ENCODE results near the gene TRPM3. TPM values are rescaled to one million over a fixed set of nuclear protein-coding genes. Genes with fewer than 3 reads are reported as not detected.

Gene TRPM3
- total RNA-seq, 2 experiments from 2014 or later = not detected

DNA sequence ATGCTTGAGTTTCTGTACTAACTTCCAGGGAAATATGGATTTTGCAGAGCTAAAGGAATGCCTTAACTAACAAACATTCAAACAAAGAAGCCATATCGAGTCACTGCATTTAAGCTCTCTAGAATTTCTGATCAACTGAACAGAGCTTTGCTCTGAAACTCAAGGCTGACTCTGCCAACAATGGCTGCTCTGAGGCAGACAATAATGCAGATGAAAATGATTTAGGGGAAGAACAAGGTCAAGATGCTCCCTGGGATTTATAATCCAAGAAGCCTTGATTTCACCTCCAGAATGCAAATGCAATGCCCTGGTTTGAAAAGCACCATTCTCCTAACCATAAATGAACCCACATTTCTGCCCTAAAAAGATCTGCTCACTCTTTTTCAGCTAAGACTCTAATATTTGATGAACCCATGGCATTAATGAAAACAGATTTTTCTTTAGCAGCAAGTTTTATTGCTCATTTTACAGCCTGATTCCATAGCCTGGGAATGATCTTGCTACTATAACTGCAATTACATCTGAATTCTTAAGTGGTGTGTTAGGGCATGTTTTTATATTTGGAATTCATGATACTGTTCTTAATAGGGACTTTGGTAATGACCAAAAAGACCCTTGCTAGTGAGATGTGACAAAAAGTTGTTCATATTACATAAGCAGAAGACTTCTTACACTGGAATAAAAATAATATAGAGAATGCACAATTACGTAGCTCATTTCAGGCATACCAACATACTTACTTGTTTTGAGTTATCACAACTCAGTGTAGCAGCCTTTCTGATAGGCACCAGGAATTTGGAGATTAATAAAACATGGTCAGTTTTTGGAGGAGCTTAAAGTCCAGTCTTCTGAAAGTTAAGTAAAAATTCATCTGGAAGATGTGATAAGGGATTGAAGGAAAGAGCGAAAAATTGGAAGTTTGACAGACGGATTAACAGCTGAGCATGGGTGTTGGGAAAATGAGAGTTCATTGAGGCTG lies 169.4 kb downstream of the TRPM3 start:
- CTCF ChIA-PET = no interaction called here
- POLR2A ChIA-PET = no interaction called here

DNA sequence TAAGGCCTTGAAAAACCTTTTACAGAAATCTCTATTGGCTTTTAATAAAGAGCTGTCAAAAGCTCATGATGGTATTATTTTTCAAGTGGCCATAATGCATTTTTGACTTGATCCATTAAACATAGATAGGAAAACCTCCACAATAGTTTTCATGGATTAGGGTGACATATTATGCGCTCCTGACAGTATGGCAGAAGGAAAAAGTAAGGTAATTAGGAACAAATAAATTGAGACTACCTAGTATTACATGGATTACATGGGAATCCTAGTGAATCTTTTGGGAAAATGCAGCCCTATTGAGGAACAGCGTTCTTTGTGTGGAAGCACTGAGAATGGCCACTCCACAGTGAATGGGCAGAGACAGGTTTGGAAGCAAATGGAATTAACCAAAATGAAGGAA lies 171.2 kb downstream of the TRPM3 start:
- POLR2A ChIA-PET = no interaction called here
- CTCF ChIA-PET = no interaction called here

DNA sequence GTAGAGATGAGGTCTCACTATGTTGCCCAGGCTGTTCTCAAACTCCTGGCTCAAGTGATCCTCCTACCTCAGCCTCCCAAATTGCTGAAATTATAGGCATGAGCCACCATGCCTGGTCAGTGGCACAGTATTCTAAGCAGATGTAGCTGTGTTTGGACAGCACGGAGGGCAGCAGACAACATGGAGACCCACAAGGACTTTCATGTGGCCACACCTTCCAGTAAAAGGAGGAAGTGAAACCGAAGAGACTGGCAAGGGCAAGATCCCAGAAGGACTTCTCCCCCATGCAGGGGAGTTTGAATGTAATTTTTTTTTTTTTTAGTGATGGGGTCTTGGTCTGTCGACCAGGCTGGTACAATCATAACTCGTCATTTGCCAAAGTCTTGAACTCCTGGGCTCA lies 172.2 kb downstream of the TRPM3 start:
- ChIA-PET CTCF (no interaction called here), POLR2A (no interaction called here)

DNA sequence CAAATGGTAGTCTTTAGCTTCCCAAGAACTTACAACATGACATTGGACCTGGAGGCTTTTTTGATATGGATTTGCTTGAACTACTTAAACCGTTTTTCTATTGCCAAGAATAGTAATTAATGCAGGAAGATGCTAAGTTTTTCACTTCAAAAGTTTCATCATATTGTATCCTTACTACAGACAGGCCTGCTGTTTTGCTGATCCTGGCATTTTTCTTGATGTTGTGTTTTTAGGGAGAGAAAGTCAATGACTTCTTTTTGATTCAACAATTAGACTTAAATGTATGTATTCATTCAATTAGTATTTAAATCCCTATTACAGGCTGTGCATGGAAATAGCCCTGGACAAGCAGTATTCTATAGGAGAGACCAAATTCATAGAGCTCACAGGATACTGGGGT lies 172.7 kb downstream of the TRPM3 start:
- CTCF ChIA-PET = no interaction called here

DNA sequence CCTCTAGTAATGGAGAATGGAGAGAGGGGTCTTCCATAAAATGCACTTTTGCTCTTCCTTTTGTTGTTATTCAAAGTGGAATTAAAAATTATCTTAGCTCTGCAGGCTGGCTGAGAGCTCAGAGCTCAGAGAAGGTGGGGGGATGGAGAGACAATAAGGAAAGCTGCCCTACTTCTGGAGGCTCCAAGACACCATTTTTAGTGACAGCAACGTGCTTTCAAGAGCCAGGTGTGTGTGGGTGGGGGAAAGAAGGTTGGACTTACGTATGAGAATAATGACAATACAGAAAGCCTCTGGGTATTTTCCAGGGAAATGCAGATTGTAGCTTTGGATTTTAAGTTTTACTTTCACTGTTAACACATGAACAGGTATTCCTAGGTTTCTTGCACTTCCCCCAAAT lies 173.9 kb downstream of the TRPM3 start:
- POLR2A ChIA-PET = no interaction called here

More for the DNA sequence above, 172.7 kb downstream of the TRPM3 start:
- POLR2A ChIA-PET = no interaction called here

DNA sequence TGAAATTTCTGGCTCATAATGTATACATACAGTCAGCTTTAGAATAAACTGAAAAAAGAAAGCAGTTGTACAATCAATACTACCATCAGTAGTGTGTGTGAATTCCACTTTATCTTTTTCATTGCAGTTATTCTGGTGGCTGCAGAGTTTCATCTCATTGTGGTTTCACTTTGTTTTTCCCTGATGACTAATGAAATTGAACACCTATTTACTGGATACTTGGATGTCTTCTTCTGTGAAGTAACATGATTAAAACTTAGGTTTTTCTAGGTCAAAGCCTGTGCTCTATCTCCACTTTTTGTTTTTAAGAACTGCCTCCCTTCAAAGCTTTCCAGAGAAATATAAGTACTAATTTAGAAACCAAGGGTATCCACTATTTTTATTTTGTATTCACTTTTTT lies 174.3 kb downstream of the TRPM3 start:
- POLR2A ChIA-PET = no interaction called here
- CTCF ChIA-PET = no interaction called here

More for the DNA sequence above, 173.9 kb downstream of the TRPM3 start:
- CTCF ChIA-PET = no interaction called here

DNA sequence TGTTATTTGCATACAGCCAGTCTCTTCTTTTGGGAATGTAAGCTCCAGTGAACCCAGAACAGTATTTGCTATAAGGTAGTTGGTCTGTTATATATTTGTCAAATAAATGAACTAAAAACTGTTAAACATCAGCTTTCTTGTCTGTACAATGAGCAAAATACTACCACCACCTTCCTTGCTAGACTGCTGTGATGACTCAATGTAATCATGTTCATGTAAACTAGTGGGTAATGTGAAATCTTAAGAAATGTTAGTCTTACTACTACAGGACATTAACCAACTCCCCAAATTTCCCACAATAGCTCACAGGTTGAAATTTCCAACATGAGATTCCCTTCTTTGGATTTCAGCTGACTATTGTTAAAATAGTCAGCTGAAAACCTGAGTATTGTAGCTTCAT lies 176.1 kb downstream of the TRPM3 start:
- POLR2A ChIA-PET = no interaction called here
- CTCF ChIA-PET = interaction anchor here (1.2 kb wide), 1 partner anchor 44 kb away, joined by 3 read pairs; no protein-coding TSS in a partner anchor

DNA sequence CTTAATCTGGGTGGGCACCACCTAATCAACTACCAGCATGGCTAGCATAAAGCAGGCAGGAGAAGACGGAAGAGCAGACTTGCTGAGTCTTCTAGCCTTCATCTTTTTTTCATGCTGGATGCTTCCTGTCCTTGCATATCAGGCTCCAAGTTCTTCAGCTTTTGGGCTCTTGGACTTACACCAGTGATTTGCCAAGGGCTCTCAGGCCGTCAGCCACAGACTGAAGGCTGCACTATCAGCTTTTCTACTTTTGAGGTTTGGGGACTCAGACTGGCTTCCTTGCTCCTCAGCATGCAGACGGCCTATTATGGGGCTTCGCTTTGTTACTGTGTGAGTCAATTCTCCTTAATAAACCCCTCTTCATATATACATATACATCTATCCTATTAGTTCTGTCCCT lies 180.2 kb downstream of the TRPM3 start:
- POLR2A ChIA-PET = no interaction called here
- CTCF ChIA-PET = no interaction called here

DNA sequence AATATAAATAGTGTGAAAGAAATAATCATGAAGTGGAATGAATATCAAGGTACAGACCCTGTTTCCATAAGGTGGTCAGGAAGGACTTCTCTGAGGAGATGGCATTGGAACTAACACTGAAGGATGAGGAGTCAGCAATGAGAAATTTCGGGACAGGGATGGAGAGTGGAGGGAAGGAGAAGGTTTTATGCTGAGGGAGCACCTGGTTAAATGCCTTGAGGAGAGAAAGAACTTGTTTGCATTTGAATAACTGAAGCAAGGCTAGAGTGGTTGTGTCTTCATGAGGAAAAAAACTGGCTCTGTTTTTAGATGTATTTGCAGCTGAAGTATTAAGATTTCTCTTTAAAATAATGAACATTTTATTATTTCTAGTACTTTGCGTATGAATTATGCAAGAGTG lies 180.8 kb downstream of the TRPM3 start:
- ChIA-PET CTCF (no interaction called here), POLR2A (no interaction called here)

DNA sequence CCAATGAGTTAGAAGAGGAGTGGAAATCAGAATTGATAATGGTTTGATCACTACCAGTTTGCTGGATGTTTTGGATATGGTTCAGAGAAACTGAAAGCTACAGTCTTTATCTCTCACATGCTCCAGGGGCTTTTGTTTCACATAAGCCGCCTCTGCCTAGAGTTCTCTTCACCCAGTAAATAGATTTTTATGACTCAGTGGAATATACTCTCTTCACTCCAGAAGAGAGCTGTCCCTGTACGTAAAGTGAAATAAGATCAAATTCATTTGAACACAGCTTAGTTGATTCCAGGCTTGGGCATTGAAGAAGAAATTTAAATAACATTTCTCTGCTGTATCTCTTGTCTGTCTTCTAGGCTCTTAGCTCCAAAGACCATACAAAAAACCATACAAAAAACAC lies 184.9 kb downstream of the TRPM3 start:
- POLR2A ChIA-PET = no interaction called here

DNA sequence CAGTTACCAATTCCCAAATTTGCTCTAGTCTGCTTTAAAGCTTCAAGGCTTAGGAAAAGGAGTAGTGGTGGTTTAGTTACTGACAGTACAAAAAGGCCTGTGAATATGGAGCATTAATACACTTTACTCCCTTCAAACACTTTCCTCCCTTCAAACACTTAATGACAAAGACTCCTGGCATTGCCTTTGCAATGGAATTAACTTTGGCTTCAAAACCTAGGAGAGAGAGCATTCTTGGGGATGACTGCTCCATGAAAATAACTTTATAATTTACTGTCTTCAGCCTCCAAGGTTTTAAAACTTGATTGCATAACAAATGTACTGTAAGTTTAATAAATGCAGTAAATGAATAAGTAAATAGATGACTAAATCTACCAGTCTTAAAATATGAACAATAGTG lies 185.6 kb downstream of the TRPM3 start:
- POLR2A ChIA-PET = no interaction called here
- CTCF ChIA-PET = no interaction called here

More for the DNA sequence above, 184.9 kb downstream of the TRPM3 start:
- CTCF ChIA-PET = no interaction called here

DNA sequence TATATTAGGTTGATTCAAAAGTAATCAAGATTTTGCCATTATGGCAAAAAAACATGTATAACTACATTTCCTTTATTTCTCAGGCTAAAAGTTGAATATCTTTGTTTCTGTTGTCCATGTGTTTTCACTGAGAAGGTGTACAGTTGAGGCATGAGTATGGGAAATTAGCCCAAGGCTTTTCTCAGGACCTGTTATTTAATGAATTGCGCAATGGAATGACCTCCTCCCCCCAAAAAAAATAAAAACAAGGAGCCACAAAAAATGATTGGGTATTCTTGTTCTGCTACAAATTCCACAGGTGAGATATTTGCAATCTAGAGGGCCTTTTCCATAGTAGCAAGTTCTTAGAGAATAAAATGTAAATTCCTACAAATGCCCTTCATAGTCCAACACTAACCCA lies 186.8 kb downstream of the TRPM3 start:
- ChIA-PET CTCF (no interaction called here), POLR2A (no interaction called here)

DNA sequence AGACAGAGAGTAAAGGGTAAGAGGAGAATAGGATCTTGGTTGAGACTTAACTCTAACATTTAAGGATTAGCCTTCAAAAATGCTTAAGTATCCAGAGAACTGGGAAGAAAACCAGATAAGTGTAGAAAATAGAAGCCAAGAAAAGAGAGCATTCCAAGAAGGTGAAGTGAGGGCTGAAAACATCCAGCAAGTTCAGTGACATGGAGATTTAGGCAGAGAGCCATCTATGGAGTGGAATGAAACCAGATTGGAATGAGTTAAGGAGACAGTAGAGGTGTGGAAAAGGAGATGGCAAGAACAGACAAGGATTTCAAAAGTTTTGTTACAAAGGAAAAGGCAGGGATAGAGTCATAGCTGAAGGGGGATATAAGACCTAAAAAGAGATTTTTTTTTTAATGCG lies 188.1 kb downstream of the TRPM3 start:
- POLR2A ChIA-PET = no interaction called here

DNA sequence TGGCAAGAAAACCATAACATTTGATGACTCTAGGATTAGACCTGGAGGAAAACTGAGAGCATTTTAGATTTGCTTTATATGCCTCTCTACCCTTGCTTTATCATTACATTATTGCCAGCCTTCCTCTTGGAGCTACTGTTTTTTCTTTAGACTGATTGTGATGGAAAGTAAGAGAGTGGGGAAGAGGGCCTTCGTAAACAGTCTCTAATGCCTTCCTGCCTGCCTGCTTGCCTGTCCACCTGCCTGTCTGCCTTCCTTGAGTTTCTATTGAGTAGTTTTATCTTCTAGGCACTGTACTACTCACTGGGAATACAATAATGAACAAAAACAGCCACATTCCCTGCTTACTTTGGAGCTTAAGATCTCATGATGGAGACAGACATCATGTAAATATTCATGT lies 189.3 kb downstream of the TRPM3 start:
- ChIA-PET CTCF (no interaction called here), POLR2A (no interaction called here)

More for the DNA sequence above, 188.1 kb downstream of the TRPM3 start:
- CTCF ChIA-PET = no interaction called here

DNA sequence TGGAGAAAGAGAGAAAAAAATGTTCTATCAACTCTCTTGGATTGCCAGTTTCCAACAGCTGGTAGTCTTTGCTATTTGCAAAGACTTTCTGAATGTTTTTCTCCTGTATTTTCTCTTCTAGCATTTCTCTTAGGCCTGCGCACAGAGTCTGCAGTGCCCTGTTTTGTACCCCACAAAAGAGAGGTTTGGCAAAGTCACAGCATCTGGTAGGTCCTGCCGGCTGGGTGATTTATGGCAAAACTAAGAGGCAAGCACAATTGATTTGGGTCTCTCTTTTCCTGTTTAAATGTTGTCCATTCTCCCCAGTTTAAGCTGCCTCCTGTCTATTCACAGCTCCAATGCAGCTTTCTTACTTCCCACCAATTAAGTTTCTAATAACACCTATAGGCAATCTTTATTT lies 193.9 kb downstream of the TRPM3 start:
- ChIA-PET CTCF (no interaction called here), POLR2A (no interaction called here)

DNA sequence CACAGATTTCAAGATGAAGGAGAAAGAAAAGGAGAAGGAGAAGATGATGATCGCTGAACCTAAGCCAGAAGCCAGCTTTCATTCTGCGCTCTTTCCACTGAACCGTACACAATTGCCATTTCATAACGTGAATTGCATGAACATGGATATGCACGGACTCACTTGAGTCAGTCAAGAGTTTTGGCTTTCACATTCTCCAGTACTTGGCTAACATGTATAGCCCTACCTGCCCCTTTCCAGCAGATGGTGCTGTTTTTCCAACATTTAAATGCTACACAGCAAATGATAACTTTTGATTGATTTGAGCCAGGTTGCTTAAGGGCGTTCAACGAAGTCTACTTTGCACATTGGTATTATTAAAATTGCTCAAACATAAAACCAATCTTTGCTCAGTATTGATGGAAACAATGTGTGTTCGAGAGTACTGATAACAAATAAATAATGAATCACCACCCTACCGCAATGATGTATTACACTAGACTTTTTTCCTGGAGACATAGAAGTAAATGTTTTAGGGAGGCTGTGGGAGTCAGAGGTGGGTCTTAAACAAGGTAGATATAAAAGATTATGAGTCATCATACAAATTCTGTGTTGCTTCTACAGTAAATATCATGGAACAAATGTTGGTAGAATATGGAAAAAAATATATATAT lies 196.4 kb downstream of the TRPM3 start:
- ChIA-PET CTCF (no interaction called here), POLR2A (no interaction called here)

DNA sequence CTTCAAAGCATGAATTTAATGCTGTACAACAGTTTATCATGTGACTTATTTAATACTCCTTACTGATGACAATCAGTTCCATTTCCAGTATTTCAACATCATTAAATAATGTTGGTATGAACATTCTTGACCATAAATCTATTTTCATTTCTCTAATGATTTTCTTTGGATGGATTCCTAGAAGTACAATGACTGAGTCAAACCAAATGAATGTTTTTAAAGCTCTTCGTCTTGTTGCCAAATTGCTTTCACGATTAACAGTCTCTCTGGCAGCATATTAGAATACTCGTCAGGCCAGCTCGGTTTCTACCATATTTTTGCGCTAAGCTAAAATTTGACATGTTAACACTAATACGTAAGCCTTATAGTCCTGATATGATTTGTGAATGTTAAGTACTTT lies 197.0 kb downstream of the TRPM3 start:
- CTCF ChIA-PET = no interaction called here

DNA sequence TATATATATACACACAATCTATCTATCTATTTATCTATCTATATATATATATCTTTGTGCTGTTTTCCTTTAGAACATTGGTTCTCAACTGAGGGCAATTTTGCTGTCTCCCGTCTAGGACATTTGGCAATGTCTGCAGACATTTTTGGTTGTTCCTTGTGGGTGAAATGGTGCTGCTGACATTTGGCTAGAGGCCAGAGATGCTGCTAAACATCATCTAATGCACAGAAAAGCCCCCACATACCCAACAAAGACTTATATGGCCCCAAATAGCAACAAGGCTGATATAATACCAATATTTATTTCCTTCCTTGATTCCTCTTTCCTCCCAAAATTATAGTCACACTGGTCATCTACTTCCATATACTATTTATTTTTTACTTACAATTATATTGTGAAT lies 197.5 kb downstream of the TRPM3 start:
- ChIA-PET POLR2A (no interaction called here), CTCF (no interaction called here)

More for the DNA sequence above, 197.0 kb downstream of the TRPM3 start:
- POLR2A ChIA-PET = no interaction called here

DNA sequence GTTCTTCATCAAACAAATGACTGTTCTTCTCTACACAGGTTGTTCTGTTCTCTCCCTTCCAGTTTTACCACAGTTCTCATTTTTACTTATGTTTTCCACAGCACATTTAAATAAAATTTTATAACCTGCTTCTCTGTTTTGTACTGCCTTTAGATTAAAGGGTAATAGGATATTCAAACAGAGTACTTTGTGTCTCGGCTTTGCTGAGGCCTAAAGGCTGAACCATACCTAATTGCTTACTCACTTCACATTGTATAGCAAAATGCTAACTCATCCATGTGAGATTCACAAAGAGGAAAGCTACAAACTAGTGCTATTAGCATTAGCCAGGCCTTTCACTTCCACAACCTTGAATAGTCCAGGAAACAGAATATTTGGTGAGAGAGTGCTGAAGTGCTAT lies 200.3 kb downstream of the TRPM3 start:
- ChIA-PET CTCF (no interaction called here), POLR2A (no interaction called here)

DNA sequence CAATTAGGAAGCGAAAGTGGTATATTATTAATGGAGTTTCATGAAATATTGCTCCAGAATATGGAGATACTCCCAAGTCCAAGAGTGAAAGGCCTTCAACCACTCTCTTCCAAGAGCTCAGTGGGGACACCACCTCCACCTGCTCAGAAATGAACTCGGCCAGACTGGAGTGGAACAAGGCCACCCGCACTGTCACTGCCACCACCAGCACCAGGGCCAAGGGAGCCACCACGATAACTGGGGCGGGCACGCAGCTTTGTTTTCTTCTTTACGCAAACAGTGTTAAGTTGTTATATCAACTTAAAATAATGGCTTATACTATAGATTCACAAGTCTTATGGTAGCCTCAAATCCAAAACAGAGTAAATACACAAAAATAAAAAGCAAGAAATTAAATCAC lies 204.1 kb downstream of the TRPM3 start:
- ChIA-PET CTCF (no interaction called here), POLR2A (no interaction called here)

DNA sequence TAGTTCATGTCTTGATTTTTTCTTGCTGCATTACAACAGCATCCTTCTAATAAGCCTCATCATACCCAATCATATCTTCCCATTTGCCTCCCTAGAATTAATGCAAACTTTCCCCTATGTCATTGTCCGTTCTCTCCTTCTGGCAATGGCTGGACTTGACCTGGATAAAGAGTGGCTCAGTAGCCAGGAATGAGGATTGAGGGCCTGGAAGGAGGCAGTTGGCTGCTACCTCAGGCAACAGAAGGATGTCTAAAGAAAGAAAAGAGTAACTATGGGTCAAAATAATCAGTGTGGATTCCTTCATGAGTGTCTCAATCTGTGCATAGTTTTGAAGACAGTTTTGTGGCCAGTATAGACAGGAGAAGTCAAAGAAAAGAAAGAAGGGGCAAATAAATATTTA lies 209.6 kb downstream of the TRPM3 start:
- ChIA-PET CTCF (no interaction called here), POLR2A (no interaction called here)

DNA sequence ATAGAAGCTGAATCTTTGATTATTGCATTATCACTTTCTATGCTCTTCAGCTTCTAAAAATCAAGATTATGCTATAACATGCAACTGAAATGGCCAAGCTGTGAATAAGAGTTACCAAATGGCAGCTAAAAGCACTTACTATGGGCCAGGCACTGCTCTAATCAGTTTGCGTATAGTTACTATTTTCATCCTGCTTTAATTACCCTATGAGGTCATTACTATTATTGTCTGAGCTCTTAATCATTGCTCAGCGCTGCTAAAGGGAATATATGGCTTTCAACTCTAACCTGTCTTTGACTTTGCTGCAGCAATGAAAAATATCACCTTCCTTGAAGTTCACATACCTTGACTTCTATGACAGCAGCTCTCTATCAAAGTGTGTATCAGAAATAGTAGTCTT lies 210.8 kb downstream of the TRPM3 start:
- CTCF ChIA-PET = no interaction called here
- POLR2A ChIA-PET = no interaction called here

Measured in activated CD8-positive, alpha-beta memory T cell treated with anti-CD3 and anti-CD28 coated beads for 36 hours (primary cell).